ENCODE results near the gene FOSL2.

Gene FOSL2

GRCh38 chr2:28377984-28378678, 14.5 kb upstream of the FOSL2 start:
- Histone ChIP-seq H3K9ac (ENCODE audit: low read depth, low read length) (no peak overlapping the region), H3K27me3 (ENCODE audit: control insufficient read depth, insufficient read depth, low read length) (peaks cover 4% of the 10 kb centered on the region), H3K9me3 (replicated peaks; ENCODE audit: low read length) (no peaks in the 10 kb centered on the region), H3K4me3 (ENCODE audit: low read length) (no peak overlapping the region), H3K4me2 (ENCODE audit: low read length) (peak overlapping the region; percentile 14), H3K36me3 (ENCODE audit: insufficient read depth, low read length) (no peaks in the 10 kb centered on the region), H3K4me1 (ENCODE audit: control insufficient read depth, insufficient read depth, low read length) (peaks cover 13% of the 10 kb centered on the region)

GRCh38 chr2:28378679-28379584, 13.7 kb upstream of the FOSL2 start:
- H3K4me2 ChIP-seq (ENCODE audit: low read length) = peak overlapping the region; percentile 14
- no peak overlapping the region for H3K9ac ChIP-seq (ENCODE audit: low read depth, low read length)
- H3K36me3 ChIP-seq (ENCODE audit: insufficient read depth, low read length) = no peaks in the 10 kb centered on the region
- no peaks in the 10 kb centered on the region for H3K9me3 ChIP-seq (replicated peaks; ENCODE audit: low read length)
- H3K27me3 ChIP-seq (ENCODE audit: control insufficient read depth, insufficient read depth, low read length) = no peaks in the 10 kb centered on the region
- H3K4me1 ChIP-seq (ENCODE audit: control insufficient read depth, insufficient read depth, low read length) = peaks cover 13% of the 10 kb centered on the region
- H3K4me3 ChIP-seq (ENCODE audit: low read length) = no peak overlapping the region

GRCh38 chr2:28380219-28380618, 12.4 kb upstream of the FOSL2 start:
- H3K9ac ChIP-seq (ENCODE audit: low read depth, low read length) = no peak overlapping the region
- peaks cover 13% of the 10 kb centered on the region for H3K4me1 ChIP-seq (ENCODE audit: control insufficient read depth, insufficient read depth, low read length)
- H3K36me3 ChIP-seq (ENCODE audit: insufficient read depth, low read length) = no peaks in the 10 kb centered on the region
- no peaks in the 10 kb centered on the region for H3K9me3 ChIP-seq (replicated peaks; ENCODE audit: low read length)
- no peak overlapping the region for H3K4me2 ChIP-seq (ENCODE audit: low read length)
- no peaks in the 10 kb centered on the region for H3K27me3 ChIP-seq (ENCODE audit: control insufficient read depth, insufficient read depth, low read length)
- no peak overlapping the region for H3K4me3 ChIP-seq (ENCODE audit: low read length)

- Histone ChIP-seq H3K27me3 (ENCODE audit: control insufficient read depth, insufficient read depth, low read length) (no peaks in the 10 kb centered on the region), H3K4me1 (ENCODE audit: control insufficient read depth, insufficient read depth, low read length) (peaks cover 13% of the 10 kb centered on the region), H3K4me3 (ENCODE audit: low read length) (no peak overlapping the region), H3K9me3 (replicated peaks; ENCODE audit: low read length) (no peaks in the 10 kb centered on the region), H3K4me2 (ENCODE audit: low read length) (no peak overlapping the region), H3K36me3 (ENCODE audit: insufficient read depth, low read length) (no peaks in the 10 kb centered on the region), H3K9ac (ENCODE audit: low read depth, low read length) (no peak overlapping the region)
Observed at GRCh38 chr2:28381225-28382180, 11.2 kb upstream of the FOSL2 start.

- no peak overlapping the region for H3K9ac ChIP-seq (ENCODE audit: low read depth, low read length)
Observed at GRCh38 chr2:28382755-28383154, 9.9 kb upstream of the FOSL2 start.

GRCh38 chr2:28387082-28387960, 5.3 kb upstream of the FOSL2 start:
- Histone ChIP-seq H3K4me2 (ENCODE audit: low read length) (peak overlapping the region; percentile 21), H3K4me3 (ENCODE audit: low read length) (no peak overlapping the region), H3K4me1 (ENCODE audit: control insufficient read depth, insufficient read depth, low read length) (peaks cover 41% of the 10 kb centered on the region), H3K27me3 (ENCODE audit: control insufficient read depth, insufficient read depth, low read length) (no peaks in the 10 kb centered on the region), H3K9me3 (replicated peaks; ENCODE audit: low read length) (no peaks in the 10 kb centered on the region), H3K36me3 (ENCODE audit: insufficient read depth, low read length) (no peaks in the 10 kb centered on the region), H3K9ac (ENCODE audit: low read depth, low read length) (peak overlapping the region; percentile 11)

More at GRCh38 chr2:28382755-28383154, 9.9 kb upstream of the FOSL2 start:
- Histone ChIP-seq H3K4me1 (ENCODE audit: control insufficient read depth, insufficient read depth, low read length) (peaks cover 24% of the 10 kb centered on the region), H3K4me3 (ENCODE audit: low read length) (no peak overlapping the region), H3K4me2 (ENCODE audit: low read length) (no peak overlapping the region), H3K36me3 (ENCODE audit: insufficient read depth, low read length) (no peaks in the 10 kb centered on the region), H3K9me3 (replicated peaks; ENCODE audit: low read length) (no peaks in the 10 kb centered on the region), H3K27me3 (ENCODE audit: control insufficient read depth, insufficient read depth, low read length) (no peaks in the 10 kb centered on the region)

GRCh38 chr2:28389399-28390240, 3.0 kb upstream of the FOSL2 start:
- peaks cover under 1% of the 10 kb centered on the region for H3K36me3 ChIP-seq (ENCODE audit: insufficient read depth, low read length)
- H3K4me2 ChIP-seq (ENCODE audit: low read length) = peak overlapping the region; percentile 94
- H3K9me3 ChIP-seq (replicated peaks; ENCODE audit: low read length) = no peaks in the 10 kb centered on the region
- H3K4me1 ChIP-seq (ENCODE audit: control insufficient read depth, insufficient read depth, low read length) = peaks cover 41% of the 10 kb centered on the region
- H3K9ac ChIP-seq (ENCODE audit: low read depth, low read length) = peak overlapping the region; percentile 99
- peak overlapping the region; percentile 93 for H3K4me3 ChIP-seq (ENCODE audit: low read length)
- H3K27me3 ChIP-seq (ENCODE audit: control insufficient read depth, insufficient read depth, low read length) = no peaks in the 10 kb centered on the region

GRCh38 chr2:28390241-28390745, 2.4 kb upstream of the FOSL2 start:
- no peaks in the 10 kb centered on the region for H3K9me3 ChIP-seq (replicated peaks; ENCODE audit: low read length)
- peak overlapping the region; percentile 94 for H3K4me2 ChIP-seq (ENCODE audit: low read length)
- no peaks in the 10 kb centered on the region for H3K27me3 ChIP-seq (ENCODE audit: control insufficient read depth, insufficient read depth, low read length)
- H3K4me1 ChIP-seq (ENCODE audit: control insufficient read depth, insufficient read depth, low read length) = peaks cover 41% of the 10 kb centered on the region
- peak overlapping the region; percentile 93 for H3K4me3 ChIP-seq (ENCODE audit: low read length)
- H3K36me3 ChIP-seq (ENCODE audit: insufficient read depth, low read length) = peaks cover 6% of the 10 kb centered on the region
- peak overlapping the region; percentile 99 for H3K9ac ChIP-seq (ENCODE audit: low read depth, low read length)

GRCh38 chr2:28390746-28391563, 1.7 kb upstream of the FOSL2 start:
- Histone ChIP-seq H3K36me3 (ENCODE audit: insufficient read depth, low read length) (peaks cover 9% of the 10 kb centered on the region), H3K4me1 (ENCODE audit: control insufficient read depth, insufficient read depth, low read length) (peaks cover 41% of the 10 kb centered on the region), H3K27me3 (ENCODE audit: control insufficient read depth, insufficient read depth, low read length) (no peaks in the 10 kb centered on the region), H3K4me3 (ENCODE audit: low read length) (peak overlapping the region; percentile 93), H3K9ac (ENCODE audit: low read depth, low read length) (peak overlapping the region; percentile 99), H3K9me3 (replicated peaks; ENCODE audit: low read length) (no peaks in the 10 kb centered on the region), H3K4me2 (ENCODE audit: low read length) (peak overlapping the region; percentile 94)
